ENCODE measurements around the gene RAE1.
A peak's percentile ranks its signal among the peaks of the same experiment; 100 is the strongest.
"Not testable (repeated sequence)": the region's sequence is repeated elsewhere in the genome, so short reads cannot be mapped to it uniquely, and the experiment has no call there.

RAE1 gene

GRCh38 chr20:57326667-57327455, 24.2 kb upstream of the RAE1 start:
- no peak for DNase-seq

- no peak for DNase-seq
These were observed 23.2 kb upstream of the RAE1 start for GRCh38 chr20:57327820-57328219.

- DNase-seq: no peak
These were observed 21.3 kb upstream of the RAE1 start, which contains the start of gene SPO11 for GRCh38 chr20:57329608-57330221. Gene SPO11, plus strand, starts transcription at chr20:57329803. Its CDS starts 65 bp downstream, at chr20:57329868.

GRCh38 chr20:57330998-57331397, 20.1 kb upstream of the RAE1 start:
- no peak for DNase-seq

- DNase-seq: no peak
These were observed 18.7 kb upstream of the RAE1 start for GRCh38 chr20:57332105-57333089.

GRCh38 chr20:57335392-57335791, 15.7 kb upstream of the RAE1 start:
- no peak for DNase-seq

GRCh38 chr20:57341663-57342062, 9.4 kb upstream of the RAE1 start:
- no peak for DNase-seq

- no peak for DNase-seq
These were observed 8.2 kb upstream of the RAE1 start for GRCh38 chr20:57342829-57343228.

- peak; percentile 65 for DNase-seq
These were observed 4.6 kb upstream of the RAE1 start for GRCh38 chr20:57346477-57346876.

GRCh38 chr20:57347393-57347792, 3.7 kb upstream of the RAE1 start:
- DNase-seq: no peak

GRCh38 chr20:57348200-57348921, 2.7 kb upstream of the RAE1 start:
- not testable (repeated sequence) for DNase-seq

- DNase-seq: peak; percentile 13
These were observed 2.0 kb upstream of the RAE1 start for GRCh38 chr20:57348922-57349574.

- DNase-seq: no peak
These were observed 859 bp upstream of the RAE1 start for GRCh38 chr20:57350081-57350710.

- not testable (repeated sequence) for DNase-seq
These were observed 371 bp upstream of the RAE1 start for GRCh38 chr20:57350726-57351041.

- no peak for DNase-seq
These were observed 1.2 kb downstream of the RAE1 start for GRCh38 chr20:57352305-57352704.

GRCh38 chr20:57353351-57353750, 2.3 kb downstream of the RAE1 start:
- no peak for DNase-seq

GRCh38 chr20:57361517-57361916, 10.5 kb downstream of the RAE1 start:
- DNase-seq: no peak

GRCh38 chr20:57364451-57364850, 13.4 kb downstream of the RAE1 start:
- DNase-seq: no peak

- DNase-seq: no peak
These were observed 18.5 kb downstream of the RAE1 start for GRCh38 chr20:57369596-57369995.

- no peak for DNase-seq
These were observed 19.3 kb downstream of the RAE1 start for GRCh38 chr20:57370316-57370715.

GRCh38 chr20:57371363-57371762, 20.3 kb downstream of the RAE1 start:
- no peak for DNase-seq

GRCh38 chr20:57372157-57372556, 21.1 kb downstream of the RAE1 start:
- no peak for DNase-seq

All from activated CD4-positive, alpha-beta T cell treated with anti-CD3 and anti-CD28 coated beads, Interleukin-10, Interleukin-2, amounts not matched to agents 100 ng/mL and 50 ng/mL, durations not matched to agents 16 hours and 8 hours (primary cell).